Adipocyte (in vitro differentiated cells): ENCODE measurements around the gene TSN.
"Not testable (repeated sequence)": the region's sequence is repeated elsewhere in the genome, so short reads cannot be mapped to it uniquely, and the experiment has no call there.

ENCODE experiments used
- DNase-seq: peaks from one replicate; pipeline ENCODE4 v3.0.0-alpha.2; 2015; ENCODE audit warnings: low read depth
- H3K27me3 ChIP-seq: replicated peaks from 2 replicates; pipeline ENCODE4 v1.7.0; 2013; ENCODE audit warnings: mild to moderate bottlenecking, low read length, moderate library complexity; ENCODE audit not compliant: control insufficient read depth, insufficient read depth
- H3K36me3 ChIP-seq: 2 replicates; pipeline ENCODE4 v1.7.0; 2013; ENCODE audit warnings: low read length, mild to moderate bottlenecking, moderate library complexity; ENCODE audit not compliant: control insufficient read depth, insufficient read depth, severe bottlenecking
- H3K4me1 ChIP-seq: 2 replicates; pipeline ENCODE4 v1.7.0; 2013; ENCODE audit warnings: mild to moderate bottlenecking, low read length, moderate library complexity; ENCODE audit not compliant: control insufficient read depth, insufficient read depth
- H3K4me3 ChIP-seq: 2 replicates; pipeline ENCODE4 v1.7.0; 2013; ENCODE audit warnings: mild to moderate bottlenecking, low read length, moderate library complexity
- H3K9ac ChIP-seq: 2 replicates; pipeline ENCODE4 v1.7.0; 2013; ENCODE audit warnings: mild to moderate bottlenecking, low read length, moderate library complexity
- H3K9me3 ChIP-seq: 2 replicates; pipeline ENCODE4 v1.7.0; 2013; ENCODE audit warnings: mild to moderate bottlenecking, low read length, moderate library complexity; ENCODE audit not compliant: control insufficient read depth

TSN gene

DNA sequence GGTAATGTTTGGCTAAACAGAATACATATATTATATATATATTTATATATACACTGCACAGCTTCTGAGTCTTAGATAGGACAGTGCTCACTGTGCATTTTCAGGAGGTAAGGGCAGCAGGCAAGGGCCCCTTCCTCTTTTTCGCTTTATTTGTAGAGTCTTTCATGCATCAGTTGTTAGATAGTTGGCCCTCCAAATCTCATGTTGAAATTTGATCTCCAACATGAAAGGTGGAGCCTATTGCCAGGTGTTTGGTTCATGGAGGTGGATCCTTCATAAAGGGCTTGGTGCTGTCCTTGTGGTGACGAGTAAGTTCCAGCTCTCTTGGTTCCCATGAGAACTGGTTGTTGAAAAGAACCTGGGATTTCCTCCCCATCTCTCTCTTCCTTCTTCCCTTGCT lies 48.1 kb downstream of the TSN start:
- DNase-seq = no peak
- peaks cover 29% of the 10 kb centered on the region for H3K27me3 ChIP-seq
- H3K4me3 ChIP-seq = no peak overlapping the region
- no peaks in the 10 kb centered on the region for H3K4me1 ChIP-seq
- no peak overlapping the region for H3K9ac ChIP-seq
- H3K36me3 ChIP-seq = no peaks in the 10 kb centered on the region
- peaks cover 13% of the 10 kb centered on the region for H3K9me3 ChIP-seq

DNA sequence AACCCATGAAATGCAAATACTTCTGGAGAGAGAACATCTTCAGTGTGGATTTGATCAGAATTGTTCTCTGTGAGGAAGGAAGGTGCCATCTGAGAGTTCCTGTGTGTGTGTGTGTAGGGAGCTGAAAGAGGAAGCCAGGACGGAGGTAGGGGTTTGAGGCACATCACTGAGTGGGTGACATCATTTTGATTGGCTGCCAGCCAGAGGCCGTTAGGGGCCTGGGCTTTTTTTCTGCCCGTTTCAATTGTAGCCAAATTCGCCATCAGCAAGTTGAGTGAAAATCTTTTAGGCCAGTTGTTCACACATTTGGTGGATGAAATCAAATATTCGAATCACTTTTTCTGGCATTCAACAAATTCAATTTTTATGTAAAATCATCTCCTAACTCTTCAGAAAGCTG lies 48.9 kb downstream of the TSN start:
- H3K4me3 ChIP-seq = no peak overlapping the region
- H3K9ac ChIP-seq = no peak overlapping the region
- no peaks in the 10 kb centered on the region for H3K4me1 ChIP-seq
- no peak for DNase-seq
- no peaks in the 10 kb centered on the region for H3K36me3 ChIP-seq
- H3K9me3 ChIP-seq = peaks cover 13% of the 10 kb centered on the region
- peaks cover 29% of the 10 kb centered on the region for H3K27me3 ChIP-seq

DNA sequence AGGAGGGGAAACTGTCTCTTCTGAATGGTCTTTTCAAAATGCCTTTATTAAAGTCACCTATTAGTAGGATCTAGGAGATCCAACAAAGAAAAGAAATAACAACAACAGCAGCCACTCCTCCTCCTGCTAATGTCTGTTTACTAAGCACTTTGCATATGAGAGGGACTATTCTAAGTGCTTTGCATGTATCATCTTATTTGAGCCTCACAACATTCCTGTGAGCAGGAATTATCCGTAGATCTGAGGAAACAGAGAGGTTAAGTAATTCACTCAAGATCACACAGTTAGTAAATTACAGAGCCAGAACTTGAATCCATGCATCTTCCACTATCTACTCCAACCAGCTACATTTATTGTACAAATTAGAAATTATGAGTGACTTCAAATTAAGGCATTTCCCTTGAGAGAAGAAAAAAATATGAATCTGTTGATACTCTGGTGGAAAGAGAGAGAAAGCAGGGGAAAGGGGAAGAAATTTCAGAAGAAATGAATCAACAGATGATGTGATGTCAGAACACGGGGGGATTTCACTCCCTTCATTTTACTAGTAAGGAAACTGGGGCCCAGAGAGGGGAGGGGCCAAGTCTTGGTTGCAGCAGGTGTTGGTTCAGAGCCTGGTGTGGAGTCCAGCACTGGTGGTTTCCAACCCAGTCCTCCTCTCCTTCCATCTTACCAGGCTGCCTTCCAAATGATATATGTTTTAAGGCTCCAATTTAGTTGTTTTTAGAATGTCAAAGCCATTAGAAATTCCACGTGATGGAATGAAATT lies 49.7 kb downstream of the TSN start:
- Histone ChIP-seq H3K27me3 (peaks cover 29% of the 10 kb centered on the region), H3K4me1 (no peaks in the 10 kb centered on the region), H3K4me3 (no peak overlapping the region), H3K9me3 (peaks cover 13% of the 10 kb centered on the region), H3K9ac (no peak overlapping the region), H3K36me3 (no peaks in the 10 kb centered on the region)
- DNase-seq = no peak

DNA sequence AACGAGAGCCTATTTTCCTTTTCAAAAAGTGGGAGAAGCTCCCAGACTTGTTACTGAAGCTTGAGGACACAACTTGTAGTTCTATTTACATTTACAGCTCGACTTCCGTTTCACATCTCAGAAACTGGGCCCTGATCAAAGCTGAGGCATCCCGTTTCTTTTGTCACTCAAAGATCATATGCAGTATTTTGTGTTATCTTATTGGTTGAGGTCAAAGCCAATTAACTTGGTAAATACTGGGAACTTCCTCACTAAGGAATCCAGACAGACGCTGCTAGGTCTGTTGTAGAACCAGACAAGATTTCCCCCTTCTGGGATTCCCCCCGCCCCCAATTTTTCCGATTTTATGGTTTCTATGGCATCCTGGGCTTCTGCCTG lies 50.3 kb downstream of the TSN start:
- Histone ChIP-seq H3K9me3 (peaks cover 13% of the 10 kb centered on the region), H3K9ac (no peak overlapping the region), H3K36me3 (no peaks in the 10 kb centered on the region), H3K4me1 (no peaks in the 10 kb centered on the region), H3K27me3 (peaks cover 29% of the 10 kb centered on the region), H3K4me3 (no peak overlapping the region)
- DNase-seq = no peak

DNA sequence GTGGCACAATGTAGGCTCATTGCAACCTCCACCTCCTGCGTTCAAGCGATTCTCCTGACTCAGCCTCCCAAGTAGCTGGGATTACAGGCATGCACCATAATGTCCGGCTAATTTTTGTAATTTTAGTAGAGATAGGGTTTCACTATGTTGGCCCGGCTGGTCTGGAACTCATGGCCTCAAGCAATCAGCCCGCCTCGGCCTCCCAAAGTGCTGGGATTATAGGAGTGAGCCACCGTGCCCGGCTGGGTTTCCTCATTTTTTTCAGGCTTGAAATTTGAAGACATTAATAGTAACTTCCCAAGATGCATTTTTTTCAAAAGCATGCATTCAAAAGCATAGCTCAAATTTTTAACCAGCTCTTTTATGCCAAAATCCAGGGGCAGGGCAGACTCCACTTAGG lies 52.3 kb downstream of the TSN start:
- not testable (repeated sequence) for DNase-seq, H3K36me3 ChIP-seq, H3K9me3 ChIP-seq, H3K4me3 ChIP-seq, H3K4me1 ChIP-seq, H3K9ac ChIP-seq
- peaks cover 29% of the 10 kb centered on the region for H3K27me3 ChIP-seq

DNA sequence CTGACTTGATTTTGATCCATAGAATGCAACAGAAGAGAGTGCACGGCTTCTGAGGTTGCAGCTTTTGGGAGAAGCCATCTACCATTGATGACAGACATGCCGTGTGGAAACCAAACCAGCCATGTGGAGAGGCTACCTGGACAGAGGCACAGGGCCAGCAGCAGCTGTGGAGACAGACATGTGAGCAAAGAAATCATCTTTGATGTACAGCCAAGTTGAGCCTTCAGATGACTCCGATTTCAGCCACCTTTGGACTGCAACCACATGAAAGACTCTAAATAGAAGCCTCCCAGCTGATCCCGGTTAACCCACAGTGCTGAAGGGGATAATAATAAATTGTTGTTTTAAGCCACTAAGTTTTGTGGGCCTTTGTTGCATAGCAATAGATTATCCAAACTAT lies 54.2 kb downstream of the TSN start:
- H3K4me1 ChIP-seq = no peaks in the 10 kb centered on the region
- DNase-seq = no peak
- no peaks in the 10 kb centered on the region for H3K9me3 ChIP-seq
- H3K36me3 ChIP-seq = no peaks in the 10 kb centered on the region
- no peak overlapping the region for H3K9ac ChIP-seq
- no peak overlapping the region for H3K4me3 ChIP-seq
- peaks cover 19% of the 10 kb centered on the region for H3K27me3 ChIP-seq

DNA sequence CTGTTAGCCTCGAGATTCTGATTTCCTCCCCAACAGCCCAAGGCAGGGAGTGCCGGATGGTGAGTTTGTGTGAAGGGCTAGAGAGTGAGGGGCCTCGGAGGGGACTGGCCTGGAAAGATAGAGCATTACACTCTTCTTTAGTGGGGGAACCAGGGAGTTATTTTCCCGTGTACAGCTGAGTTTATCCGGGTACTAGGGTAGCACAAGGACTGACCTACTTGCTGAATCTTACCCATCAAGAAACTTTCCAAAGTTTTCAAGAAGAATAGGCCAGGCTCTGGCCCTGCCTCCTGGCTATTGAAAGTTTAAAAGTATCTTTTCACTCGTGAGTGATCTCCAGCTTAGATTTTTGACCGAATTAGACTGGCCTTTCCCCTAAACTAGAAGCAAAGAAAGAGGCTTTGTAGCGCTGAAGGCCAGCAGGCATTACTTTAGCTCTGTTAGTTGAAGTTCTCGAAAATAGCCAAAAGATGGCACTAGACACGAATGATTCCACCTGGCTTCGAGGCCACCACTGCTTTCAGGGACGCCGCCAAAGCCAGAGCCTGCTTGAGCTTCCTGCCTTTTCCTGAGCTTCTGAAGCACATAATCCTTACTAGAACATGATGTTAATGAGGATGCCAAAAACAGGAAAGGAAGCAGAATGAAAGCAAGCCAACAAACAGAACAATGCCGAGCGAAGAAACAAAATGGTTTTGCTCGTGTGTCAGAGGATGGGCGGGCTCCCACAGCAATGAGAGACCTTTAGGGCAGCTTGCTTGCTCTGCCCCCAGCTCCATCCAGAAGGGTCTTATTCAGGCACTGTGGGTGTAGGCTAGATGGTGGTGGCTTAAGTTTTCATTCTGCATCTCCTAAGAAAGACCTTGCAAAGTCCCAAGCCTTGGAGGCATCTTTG lies 55.8 kb downstream of the TSN start:
- Histone ChIP-seq H3K9ac (no peak overlapping the region), H3K36me3 (no peaks in the 10 kb centered on the region), H3K4me1 (no peaks in the 10 kb centered on the region), H3K4me3 (no peak overlapping the region), H3K9me3 (no peaks in the 10 kb centered on the region), H3K27me3 (peaks cover 15% of the 10 kb centered on the region)
- peak; percentile 82 for DNase-seq

DNA sequence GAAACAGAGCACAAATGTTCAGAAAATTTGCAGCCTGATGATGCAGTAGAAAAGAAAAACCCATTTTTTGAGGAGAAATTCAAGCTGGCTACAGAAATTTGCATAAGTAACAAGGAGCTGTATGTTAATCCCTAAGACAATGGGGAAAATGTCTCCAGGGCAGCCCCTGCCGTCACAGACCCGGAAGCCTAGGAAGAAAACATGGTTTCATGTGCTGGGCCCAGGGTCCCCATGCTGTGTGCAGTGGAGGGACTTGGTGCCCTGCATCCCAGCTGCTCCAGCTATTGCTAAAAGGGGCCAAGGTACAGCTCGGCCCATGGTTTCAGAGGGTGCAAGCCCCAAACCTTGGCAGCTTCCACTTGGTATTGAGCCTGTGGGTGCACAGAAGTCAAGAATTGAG lies 57.6 kb downstream of the TSN start:
- not testable (repeated sequence) for H3K4me1 ChIP-seq, H3K9me3 ChIP-seq, H3K4me3 ChIP-seq, DNase-seq, H3K9ac ChIP-seq, H3K36me3 ChIP-seq
- H3K27me3 ChIP-seq = peaks cover 17% of the 10 kb centered on the region

DNA sequence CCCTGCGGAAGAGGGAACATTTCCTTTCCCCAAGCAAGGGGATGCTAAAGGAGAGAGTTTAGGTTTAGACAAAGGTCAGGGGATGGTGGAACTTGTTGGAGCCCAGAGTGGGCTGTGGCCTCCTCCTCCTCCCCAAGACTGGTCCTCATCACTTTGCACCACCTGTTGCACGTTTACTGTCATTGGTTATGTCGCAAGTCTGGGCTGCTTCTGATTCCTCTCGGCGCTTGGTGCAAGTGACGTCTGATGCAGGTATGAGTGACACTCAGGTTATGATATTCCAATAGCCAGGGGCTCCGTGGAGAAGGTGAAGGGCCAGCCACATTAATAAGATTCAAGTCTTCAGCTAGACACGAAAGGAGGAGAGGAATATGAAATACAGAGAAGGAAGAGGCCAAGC lies 59.8 kb downstream of the TSN start:
- H3K27me3 ChIP-seq = peaks cover 17% of the 10 kb centered on the region
- H3K9ac ChIP-seq = no peak overlapping the region
- DNase-seq = no peak
- no peaks in the 10 kb centered on the region for H3K4me1 ChIP-seq
- no peak overlapping the region for H3K4me3 ChIP-seq
- no peaks in the 10 kb centered on the region for H3K36me3 ChIP-seq
- peaks cover 9% of the 10 kb centered on the region for H3K9me3 ChIP-seq

DNA sequence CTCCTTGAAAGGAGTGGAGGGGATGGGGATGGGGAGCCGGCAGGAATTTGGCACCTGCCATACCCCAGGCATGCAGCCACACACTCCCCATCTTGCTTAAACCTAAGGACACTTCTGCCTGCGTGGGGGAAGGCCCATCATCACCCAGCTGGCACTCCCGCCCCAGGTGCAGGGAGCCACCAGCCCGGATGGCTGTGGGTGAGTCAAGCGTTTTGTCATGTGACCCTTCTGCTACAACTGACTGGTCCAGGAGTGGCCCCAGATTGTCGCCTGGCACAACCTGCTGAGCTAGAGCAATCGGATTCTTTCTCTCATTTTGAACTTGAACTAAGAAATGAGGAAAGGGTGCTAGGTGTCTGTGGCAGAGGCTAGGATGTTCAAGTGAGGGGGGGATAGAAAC lies 61.3 kb downstream of the TSN start:
- Histone ChIP-seq H3K9ac (no peak overlapping the region), H3K36me3 (no peaks in the 10 kb centered on the region), H3K4me3 (no peak overlapping the region), H3K27me3 (peaks cover 17% of the 10 kb centered on the region), H3K4me1 (no peaks in the 10 kb centered on the region), H3K9me3 (peaks cover 9% of the 10 kb centered on the region)
- DNase-seq = no peak

DNA sequence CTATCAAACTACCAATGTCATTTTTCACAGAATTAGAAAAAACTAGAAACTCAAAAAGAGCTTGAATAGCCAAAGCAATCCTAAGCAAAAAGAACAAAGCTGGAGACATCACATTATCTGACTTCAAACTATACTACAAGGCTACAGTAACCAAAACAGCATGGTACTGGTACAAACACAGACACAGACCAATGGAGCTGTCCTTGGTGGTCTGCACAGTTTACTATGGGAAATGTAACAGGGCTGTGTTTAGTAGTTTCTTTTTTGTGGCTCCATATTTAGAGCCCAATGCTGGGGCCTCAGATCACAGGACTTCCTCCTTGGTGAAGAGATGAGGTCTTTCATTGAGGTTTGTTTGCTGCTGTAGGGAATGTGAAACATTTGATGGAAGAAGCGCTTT lies 61.9 kb downstream of the TSN start:
- H3K4me3 ChIP-seq, H3K4me1 ChIP-seq, H3K36me3 ChIP-seq, H3K9me3 ChIP-seq, DNase-seq, H3K9ac ChIP-seq: not testable (repeated sequence)
- H3K27me3 ChIP-seq = peaks cover 17% of the 10 kb centered on the region
